ENCODE measurements around the gene SLC5A1.
"Not testable (repeated sequence)": the region's sequence is repeated elsewhere in the genome, so short reads cannot be mapped to it uniquely, and the experiment has no call there.

Gene SLC5A1

GRCh38 chr22:32097881-32098499 is 54.9 kb downstream of the SLC5A1 start:
- no peak for DNase-seq

GRCh38 chr22:32100711-32101110 is 57.6 kb downstream of the SLC5A1 start:
- DNase-seq = no peak

- no peak for DNase-seq
These were observed 60.7 kb downstream of the SLC5A1 start for GRCh38 chr22:32103658-32104315.

- no peak for DNase-seq
These were observed 63.9 kb downstream of the SLC5A1 start for GRCh38 chr22:32106930-32107329.

GRCh38 chr22:32112380-32112779 is 69.3 kb downstream of the SLC5A1 start:
- DNase-seq = no peak

- DNase-seq = no peak
These were observed 76.6 kb downstream of the SLC5A1 start for GRCh38 chr22:32119568-32120235.

GRCh38 chr22:32120603-32121002 is 77.5 kb downstream of the SLC5A1 start:
- DNase-seq = no peak

GRCh38 chr22:32122899-32123298 is 79.8 kb downstream of the SLC5A1 start:
- DNase-seq = no peak

GRCh38 chr22:32123657-32124056 is 80.6 kb downstream of the SLC5A1 start:
- DNase-seq = no peak

- no peak for DNase-seq
These were observed 84.8 kb downstream of the SLC5A1 start for GRCh38 chr22:32127904-32128303.

GRCh38 chr22:32130464-32130863 is 87.4 kb downstream of the SLC5A1 start:
- DNase-seq = no peak

- DNase-seq = no peak
These were observed 89.1 kb downstream of the SLC5A1 start for GRCh38 chr22:32132126-32132525.

GRCh38 chr22:32132783-32133182 is 89.7 kb downstream of the SLC5A1 start:
- no peak for DNase-seq

- not testable (repeated sequence) for DNase-seq
These were observed 91.7 kb downstream of the SLC5A1 start for GRCh38 chr22:32134796-32135195.

GRCh38 chr22:32135958-32136357 is 92.9 kb downstream of the SLC5A1 start:
- not testable (repeated sequence) for DNase-seq

- DNase-seq = not testable (repeated sequence)
These were observed 93.8 kb downstream of the SLC5A1 start for GRCh38 chr22:32136881-32137280.

GRCh38 chr22:32137731-32138324 is 94.8 kb downstream of the SLC5A1 start:
- not testable (repeated sequence) for DNase-seq

GRCh38 chr22:32138576-32138975 is 95.5 kb downstream of the SLC5A1 start:
- not testable (repeated sequence) for DNase-seq

- DNase-seq = not testable (repeated sequence)
These were observed 97.6 kb downstream of the SLC5A1 start for GRCh38 chr22:32140688-32141087.

- no peak for DNase-seq
These were observed 99.5 kb downstream of the SLC5A1 start for GRCh38 chr22:32142600-32142999.

- DNase-seq = no peak
These were observed 101.6 kb downstream of the SLC5A1 start for GRCh38 chr22:32144496-32145274.

GRCh38 chr22:32147128-32147527 is 104.1 kb downstream of the SLC5A1 start:
- DNase-seq = not testable (repeated sequence)

- DNase-seq = not testable (repeated sequence)
These were observed 105.3 kb downstream of the SLC5A1 start for GRCh38 chr22:32148372-32148771.
